Right cardiac atrium (tissue), 5 donors: ENCODE data around the gene ASPDH. TPM values are rescaled to one million over a fixed set of nuclear protein-coding genes. Genes with fewer than 3 reads are reported as not detected.

Experiments used
- ATAC-seq, 2 donors: fragments of 200-7000 bp; cut with Tn5 transposase; one replicate each; pipeline versions ENCODE4 v1.8.0 to v1.9.1; 2020; ENCODE audit warnings: moderate library complexity in 2 of 2, mild to moderate bottlenecking in 1 of 2
- DNase-seq, 3 donors: peaks; one replicate each; pipeline ENCODE4 v3.0.0-alpha.2; 2020
- H3K27ac ChIP-seq: one replicate; pipeline ENCODE4 v1.5.1; 2013; ENCODE audit warnings: mild to moderate bottlenecking, low read length, control low read depth, moderate library complexity
- H3K27me3 ChIP-seq: one replicate; pipeline ENCODE4 v1.6.1; 2013; ENCODE audit not compliant: control insufficient read depth, insufficient read depth
- H3K4me1 ChIP-seq: one replicate; pipeline ENCODE4 v1.6.1; 2013; ENCODE audit warnings: low read length; ENCODE audit not compliant: control insufficient read depth, insufficient read depth
- H3K4me3 ChIP-seq: one replicate; pipeline ENCODE4 v1.5.1; 2013; ENCODE audit warnings: low read length, control low read depth
- H3K9me3 ChIP-seq: one replicate; pipeline ENCODE4 v1.6.1; 2013; ENCODE audit warnings: low read length; ENCODE audit not compliant: control insufficient read depth
- WGBS: extraction: QIAGEN DNeasy Blood & Tissue Kit; methylation state at CpG from one replicate; pipeline ENCODE4 v1.1.7; 2013; 5-methylcytosine and 5-hydroxymethylcytosine counted together
- intact Hi-C, 4 donors: fragments of 100-400 bp; cut with DNase I; formaldehyde crosslinking; loops; one replicate each; pipeline versions ENCODE4 v1.11.0 to v1.14.0; 2022 to 2023
- polyA plus RNA-seq: library from polyadenylated mRNA; stranded (reverse); fragments of 200-250 nt; gene quantifications from one replicate; pipeline ENCODE4 v1.2.3, GENCODE V29; 2013
- total RNA-seq, 4 donors: library from RNA; stranded (reverse); fragmentation: NEBNext Ultra II Directional; extraction: Animal tissue kit (Norgen Biotek cat#: 25700); gene quantifications; one replicate each; pipeline ENCODE4 v1.2.1, GENCODE V29; 2021
- donor health status: healthy with polysubstance abuse.
- donor health status: DM: no; HTN: yes; CAD: no.
- donor health status: DM: no; HTN: no; CAD: no.
- donor health status: DM: no; HTN: yes; CAD: no; lungs with severe emphysema.
- donor health status: DM: yes; HTN: yes; CAD: no.

Gene ASPDH
- total and polyA plus RNA-seq, 5 donors: not detected

DNA sequence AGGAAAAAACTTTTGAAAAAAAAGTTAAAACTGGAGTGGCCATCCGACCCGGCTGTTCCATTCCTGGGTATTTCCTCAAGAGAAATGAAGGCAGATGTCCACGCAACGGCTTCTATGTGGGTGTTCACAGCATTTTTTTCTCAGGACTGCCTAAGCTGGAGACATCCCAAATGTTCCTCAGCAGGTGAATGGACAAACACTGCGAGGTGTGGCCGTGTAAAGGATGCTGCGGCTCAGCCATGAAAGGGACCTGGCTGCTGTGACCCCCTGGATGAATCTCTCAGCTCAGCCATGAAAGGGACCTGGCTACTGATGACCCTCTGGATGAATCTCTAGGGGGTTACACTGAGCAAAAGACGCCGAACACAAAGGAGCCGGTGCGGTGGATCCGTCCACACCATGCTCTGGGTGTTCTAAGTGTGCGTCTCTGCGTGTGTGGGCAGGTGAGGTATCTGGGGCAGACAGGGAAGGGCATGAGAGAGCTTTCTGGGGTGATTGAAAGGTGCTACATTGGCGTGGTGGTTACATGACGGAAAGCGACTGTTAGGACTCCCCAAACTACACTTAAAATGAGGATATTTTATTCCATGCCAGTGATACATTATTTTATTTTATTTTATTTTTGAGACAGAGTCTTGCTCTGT lies 7.2 kb upstream of the ASPDH start:
- H3K4me1 ChIP-seq: no peaks in the 10 kb centered on the region
- 89% methylated on average over 17 of the region's 17 CpGs for WGBS
- intact Hi-C loops: no loop called here
- no peak overlapping the region for H3K4me3 ChIP-seq
- DNase-seq: no peak
- no peak overlapping the region for H3K27ac ChIP-seq
- no peak for ATAC-seq
- H3K9me3 ChIP-seq: no peaks in the 10 kb centered on the region
- H3K27me3 ChIP-seq: no peaks in the 10 kb centered on the region

DNA sequence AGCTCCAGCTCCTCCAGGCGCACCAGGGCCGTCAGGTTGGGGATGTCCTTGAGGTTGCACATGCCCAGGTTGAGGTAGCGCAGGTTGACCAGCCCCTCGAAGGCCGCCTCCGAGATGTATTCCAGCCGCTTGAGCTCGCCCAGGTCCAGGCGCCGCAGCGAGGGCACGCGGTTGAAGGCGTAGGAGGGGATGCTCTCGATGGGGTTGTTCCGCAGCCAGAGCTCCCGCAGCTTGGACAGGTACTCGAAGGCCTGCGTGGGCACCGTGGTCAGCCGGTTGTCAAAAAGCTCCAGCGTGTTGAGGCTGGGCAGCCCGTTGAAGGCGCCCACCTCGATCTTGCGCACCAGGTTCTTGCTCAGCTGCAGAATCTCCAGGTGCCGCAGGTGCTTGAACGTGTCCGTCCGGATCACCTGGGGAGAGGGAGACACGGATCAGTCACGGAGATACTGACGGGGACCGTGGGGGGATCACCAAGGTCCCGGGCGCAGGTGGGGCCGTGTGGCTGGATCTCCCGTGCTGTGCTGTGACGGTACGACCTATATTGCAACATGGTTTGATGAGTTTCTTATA lies 5.4 kb upstream of the ASPDH start:
- H3K9me3 ChIP-seq: no peaks in the 10 kb centered on the region
- no peak overlapping the region for H3K4me3 ChIP-seq
- DNase-seq (peak in 1 of 3 donors; percentile 46), ATAC-seq (no peak)
- H3K27me3 ChIP-seq: no peaks in the 10 kb centered on the region
- no peak overlapping the region for H3K27ac ChIP-seq
- 97% methylated on average over 40 of the region's 40 CpGs for WGBS
- intact Hi-C loops: no loop called here
- H3K4me1 ChIP-seq: no peaks in the 10 kb centered on the region

DNA sequence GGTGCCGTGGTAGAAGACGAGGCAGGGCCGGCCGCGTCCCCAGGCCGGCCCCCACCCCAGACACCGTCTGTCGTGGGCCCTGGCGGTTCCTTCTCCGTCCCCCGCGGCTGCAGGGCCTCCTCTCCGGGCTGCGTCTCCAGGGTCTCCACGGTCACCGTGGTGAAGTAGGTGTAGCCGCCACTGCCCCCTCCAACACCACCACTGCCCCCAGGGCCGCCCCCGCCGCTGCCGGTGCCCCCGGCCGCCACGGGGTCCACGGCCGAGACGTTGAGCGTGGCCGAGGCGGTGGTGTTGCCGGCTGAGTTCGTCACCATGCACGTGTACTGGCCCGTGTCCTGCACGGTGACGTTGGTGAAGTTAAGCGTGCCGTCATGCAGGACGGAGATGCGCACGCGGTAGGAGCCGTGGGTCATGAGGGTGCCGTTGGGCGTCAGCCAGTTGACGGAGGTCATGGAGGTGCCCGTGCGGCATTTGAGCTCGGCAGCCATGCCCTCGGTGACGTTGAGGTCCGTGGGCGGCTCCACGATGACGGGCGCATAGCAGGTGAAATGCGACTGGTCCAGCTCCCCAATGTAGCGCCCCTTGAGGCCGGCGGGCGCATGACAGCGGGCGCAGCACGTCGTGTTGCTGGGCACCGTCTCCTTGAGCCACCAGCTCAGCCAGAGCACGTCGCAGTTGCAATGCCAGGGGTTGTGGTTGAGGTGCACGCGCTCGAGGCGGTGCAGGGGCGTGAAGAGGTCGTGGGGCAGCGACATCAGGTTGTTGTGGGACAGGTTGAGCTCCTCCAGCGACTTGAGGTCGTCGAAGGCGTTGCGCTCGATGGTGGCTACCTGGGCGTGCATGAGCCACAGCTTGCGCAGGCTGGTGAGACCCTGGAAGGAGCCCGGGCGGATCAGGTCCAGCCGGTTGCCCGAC lies 4.6 kb upstream of the ASPDH start:
- Histone ChIP-seq H3K9me3 (no peaks in the 10 kb centered on the region), H3K27ac (no peak overlapping the region), H3K27me3 (no peaks in the 10 kb centered on the region), H3K4me3 (no peak overlapping the region), H3K4me1 (no peaks in the 10 kb centered on the region)
- WGBS: 97% methylated on average over 87 of the region's 87 CpGs
- ATAC-seq (no peak), DNase-seq (peak in 1 of 3 donors; percentile 53)
- intact Hi-C loops: no loop called here

DNA sequence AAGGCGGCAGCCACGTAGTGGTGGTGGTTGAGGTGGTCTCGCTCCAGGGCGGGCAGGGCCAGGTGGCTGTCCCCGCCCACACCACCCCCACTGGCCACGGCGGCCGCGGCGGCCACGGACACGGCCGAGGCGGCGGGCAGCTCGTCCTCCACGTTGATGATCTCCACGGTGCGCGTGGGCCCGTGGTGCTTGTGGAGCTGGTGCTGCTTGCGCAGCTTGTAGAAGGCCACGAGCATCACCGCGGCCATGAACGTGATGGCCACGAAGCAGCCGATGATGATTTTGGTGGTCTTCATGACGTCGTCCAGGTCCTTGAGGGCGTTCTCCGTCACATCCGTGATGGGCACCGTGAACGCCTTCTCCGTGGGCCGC lies 4.0 kb upstream of the ASPDH start:
- no peaks in the 10 kb centered on the region for H3K4me1 ChIP-seq
- DNase-seq: peak in 1 of 3 donors; percentile 50
- H3K27me3 ChIP-seq: no peaks in the 10 kb centered on the region
- WGBS: 97% methylated on average over 37 of the region's 37 CpGs
- intact Hi-C loops: no loop called here
- no peaks in the 10 kb centered on the region for H3K9me3 ChIP-seq
- ATAC-seq: no peak
- H3K27ac ChIP-seq: no peak overlapping the region
- no peak overlapping the region for H3K4me3 ChIP-seq

DNA sequence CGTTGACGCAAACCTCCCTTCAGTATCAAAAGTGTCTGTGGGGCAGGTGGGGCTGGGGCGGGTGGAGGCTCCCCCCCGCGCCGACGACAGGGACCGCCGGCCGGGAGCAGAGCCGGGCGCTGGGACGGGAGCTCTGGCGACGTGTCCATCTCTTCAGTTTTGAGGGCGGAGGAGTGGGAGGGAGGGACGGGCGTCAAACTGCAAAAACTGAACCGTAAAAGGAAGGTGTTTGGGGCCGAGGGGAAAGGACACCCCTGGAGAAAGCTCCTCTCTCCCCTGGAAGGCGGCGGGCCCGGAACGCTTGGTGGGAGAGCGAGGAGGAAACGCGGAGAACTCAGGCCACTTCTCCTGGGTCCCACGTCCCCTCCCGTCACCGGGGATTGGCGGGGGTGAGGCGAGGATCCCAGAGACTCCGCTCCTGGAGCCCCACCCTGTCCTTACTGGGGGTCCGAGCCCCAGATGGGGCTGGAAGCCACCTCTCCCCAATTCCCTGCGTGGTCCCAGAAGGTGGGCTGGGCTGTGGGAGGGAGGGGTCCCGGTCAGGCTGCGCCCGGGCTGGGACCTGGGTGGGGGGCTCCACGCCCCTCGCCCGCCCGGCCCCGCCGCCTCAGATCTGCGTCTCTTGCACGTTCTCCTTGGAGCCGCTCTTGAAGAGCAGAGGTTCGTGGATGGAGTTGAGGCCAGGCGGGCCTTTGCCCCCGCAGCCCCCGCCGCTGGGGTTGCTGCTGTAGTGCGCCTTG lies 3.4 kb upstream of the ASPDH start:
- ATAC-seq: no peak
- H3K27me3 ChIP-seq: no peaks in the 10 kb centered on the region
- intact Hi-C loops: no loop called here
- no peak for DNase-seq
- WGBS: 78% methylated on average over 53 of the region's 53 CpGs
- H3K27ac ChIP-seq: no peak overlapping the region
- no peak overlapping the region for H3K4me3 ChIP-seq
- H3K4me1 ChIP-seq: no peaks in the 10 kb centered on the region
- H3K9me3 ChIP-seq: no peaks in the 10 kb centered on the region

DNA sequence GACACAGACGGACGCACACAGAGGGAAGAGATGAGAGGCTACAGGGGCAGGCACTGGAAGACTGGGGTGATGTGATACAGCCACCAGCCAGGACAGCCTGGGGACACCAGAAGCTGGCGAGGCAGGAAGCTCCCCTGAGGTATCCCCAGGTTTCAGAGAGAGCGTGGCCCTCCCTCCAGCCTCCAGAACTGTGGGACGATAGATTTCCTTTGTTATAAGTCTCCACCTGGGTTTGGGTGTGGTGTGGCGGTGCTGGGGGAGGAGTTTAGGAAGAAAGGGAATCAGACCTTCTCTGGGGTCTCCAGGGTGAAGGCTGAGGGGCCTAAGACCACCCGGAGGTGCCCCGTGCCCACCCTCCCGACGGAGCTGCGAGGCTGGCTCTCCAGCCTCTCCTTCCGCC lies 2.7 kb upstream of the ASPDH start:
- Histone ChIP-seq H3K27ac (no peak overlapping the region), H3K27me3 (no peaks in the 10 kb centered on the region), H3K4me1 (no peaks in the 10 kb centered on the region), H3K9me3 (no peaks in the 10 kb centered on the region), H3K4me3 (no peak overlapping the region)
- DNase-seq: no peak
- no peak for ATAC-seq
- intact Hi-C loops: no loop called here
- WGBS: 73% methylated on average over 12 of the region's 12 CpGs

DNA sequence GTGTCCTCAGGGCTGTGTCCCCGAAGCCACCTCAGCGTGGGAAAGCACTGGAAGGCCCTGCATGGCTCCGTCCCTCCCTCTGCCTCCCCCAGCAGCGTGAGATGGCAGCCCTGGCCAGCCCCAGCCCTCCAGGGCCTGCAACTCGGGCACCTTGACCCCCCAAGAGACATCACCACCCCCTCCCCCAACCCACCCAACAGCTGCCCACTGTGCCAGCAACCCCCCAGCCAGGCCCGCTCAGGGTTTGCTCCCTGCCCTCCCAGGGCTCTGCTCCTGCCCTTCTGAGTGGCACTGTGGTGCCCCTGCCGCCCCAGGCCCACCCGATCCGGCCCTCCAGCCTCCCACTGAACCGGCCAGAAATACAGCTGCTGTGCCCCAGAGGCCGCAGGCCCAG lies 1.5 kb upstream of the ASPDH start:
- Histone ChIP-seq H3K4me3 (no peak overlapping the region), H3K4me1 (no peaks in the 10 kb centered on the region), H3K9me3 (no peaks in the 10 kb centered on the region), H3K27ac (no peak overlapping the region), H3K27me3 (no peaks in the 10 kb centered on the region)
- intact Hi-C loops: no loop called here
- DNase-seq (no peak), ATAC-seq (no peak)
- 69% methylated on average over 11 of the region's 11 CpGs for WGBS

DNA sequence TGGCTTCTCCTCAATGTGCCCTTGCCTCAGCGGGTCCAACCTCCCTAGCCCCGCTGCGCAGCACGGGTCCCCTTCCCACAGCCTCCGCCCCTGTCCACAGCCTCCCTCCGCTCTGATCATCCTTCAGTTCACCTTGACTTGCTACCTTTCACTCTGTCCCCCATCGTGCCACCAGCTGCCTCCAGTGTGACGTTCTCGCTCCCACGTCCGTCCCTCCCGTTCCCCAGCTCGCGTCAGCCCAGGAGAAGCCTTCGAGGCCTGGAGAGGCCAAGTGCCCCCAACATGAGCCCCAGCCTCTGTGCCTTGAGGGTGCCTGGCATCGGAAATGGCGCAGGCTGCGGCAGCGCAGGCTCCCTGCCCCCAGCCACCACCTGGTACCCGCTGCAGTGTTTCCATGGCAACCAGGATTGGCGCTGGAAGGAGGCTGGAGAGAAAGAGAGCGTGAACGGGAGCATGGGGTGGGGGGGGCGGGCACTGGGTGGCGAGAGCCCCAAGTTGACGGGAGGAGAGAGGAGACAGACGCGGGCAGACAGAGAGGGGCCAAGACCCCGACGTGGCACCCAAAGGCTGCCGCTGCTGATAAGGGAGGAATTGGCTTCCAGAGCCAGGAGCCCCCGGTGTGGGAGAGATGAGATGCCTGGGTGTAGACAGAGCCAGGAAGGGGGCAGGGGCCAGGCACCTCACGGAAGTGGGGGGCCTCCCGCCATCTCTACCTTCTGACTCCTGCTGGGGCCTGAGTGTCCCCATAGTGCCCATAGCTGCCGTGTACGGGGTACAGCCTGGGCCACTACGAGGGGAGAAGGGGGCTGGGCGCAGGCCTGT lies 844 bp upstream of the ASPDH start:
- Histone ChIP-seq H3K27ac (no peak overlapping the region), H3K9me3 (no peaks in the 10 kb centered on the region), H3K4me1 (no peaks in the 10 kb centered on the region), H3K27me3 (no peaks in the 10 kb centered on the region), H3K4me3 (no peak overlapping the region)
- 36% methylated on average over 38 of the region's 38 CpGs for WGBS
- DNase-seq (no peak), ATAC-seq (no peak)
- intact Hi-C loops: no loop called here

DNA sequence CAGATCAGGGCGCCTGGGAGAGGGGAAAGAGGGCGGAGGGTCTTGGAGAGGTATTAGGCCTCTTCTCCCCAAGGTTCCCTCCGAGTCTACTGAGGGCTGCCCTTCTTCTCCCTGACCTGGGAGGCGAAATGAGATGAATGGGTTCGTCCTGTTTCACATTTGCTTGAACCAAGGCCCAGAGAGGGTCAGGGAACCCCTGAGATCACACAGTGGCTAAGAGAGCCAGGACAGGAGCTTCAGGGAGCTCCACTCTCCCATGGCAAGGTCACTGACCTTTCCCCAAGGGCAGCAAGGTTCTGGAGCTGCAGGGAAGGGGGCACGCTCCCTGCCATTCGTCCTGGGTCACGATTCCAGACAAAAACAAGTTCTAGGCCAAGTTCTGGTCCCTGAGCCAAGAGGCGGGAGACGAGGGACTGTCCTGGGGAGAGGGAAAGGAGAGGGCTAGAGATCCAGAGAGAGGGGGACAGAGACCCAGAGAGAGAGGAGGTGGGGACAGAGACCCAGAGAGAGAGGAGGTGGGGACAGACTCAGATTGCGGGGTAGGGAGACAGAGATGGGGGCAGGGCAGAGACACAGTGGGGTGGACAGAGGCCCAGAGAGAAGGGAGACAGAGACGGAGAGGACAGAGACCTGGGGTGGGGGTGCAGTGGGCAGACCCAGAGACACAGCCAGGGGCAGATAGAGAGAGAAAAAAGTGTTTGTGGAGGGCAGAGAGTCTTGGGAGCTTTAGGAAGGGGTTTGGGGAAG lies 541 bp downstream of the ASPDH start:
- WGBS: 56% methylated on average over 12 of the region's 12 CpGs
- DNase-seq (peak in 1 of 3 donors; percentile 35), ATAC-seq (no peak)
- Histone ChIP-seq H3K4me3 (no peak overlapping the region), H3K9me3 (no peaks in the 10 kb centered on the region), H3K4me1 (peaks cover 1% of the 10 kb centered on the region), H3K27ac (no peak overlapping the region), H3K27me3 (no peaks in the 10 kb centered on the region)
- intact Hi-C loops: no loop called here
